ENCODE data around the gene SLC28A1. TPM values are rescaled to one million over a fixed set of nuclear protein-coding genes. Genes with fewer than 3 reads are reported as not detected.

Gene SLC28A1
- total RNA-seq, 1 experiment from 2014 or later = 0.13 TPM

DNA sequence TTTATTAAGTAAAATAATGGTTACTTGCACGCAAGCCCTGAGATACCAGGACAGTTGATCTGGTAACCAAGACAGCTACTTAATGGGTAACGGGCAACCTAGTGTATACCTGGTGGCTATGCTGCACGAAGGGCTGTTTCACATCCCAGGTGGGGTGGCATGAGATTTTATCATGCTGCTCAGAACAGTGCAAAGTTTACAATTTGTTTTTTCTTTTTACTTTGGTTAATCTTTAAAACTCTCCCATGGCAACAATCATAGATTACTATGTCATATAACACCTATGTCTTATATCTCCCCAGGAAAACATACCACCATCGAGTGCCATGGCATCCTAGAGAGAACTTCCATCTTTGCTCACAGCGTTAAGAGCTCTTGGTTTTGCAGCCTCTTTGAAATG lies 32.2 kb upstream of the SLC28A1 start:
- Histone ChIP-seq H2BK120ac (ENCODE audit: low read depth, low read length, poor library complexity, severe bottlenecking) (no peak overlapping the region), H4K5ac (ENCODE audit: insufficient read length, low read depth, low read length) (no peak overlapping the region), H3K4me2 (ENCODE audit: insufficient read depth, insufficient read length, low read length) (no peak overlapping the region), H2BK5ac (ENCODE audit: insufficient read length, low read length) (no peak overlapping the region), H3K56ac (ENCODE audit: insufficient read length, low read depth, low read length) (no peak overlapping the region), H3K18ac (ENCODE audit: insufficient read length, low read depth, low read length) (no peak overlapping the region), H3K23me2 (ENCODE audit: insufficient read length, low read depth, low read length, poor library complexity, severe bottlenecking) (no peaks in the 10 kb centered on the region), H2BK15ac (ENCODE audit: low read depth, low read length) (no peak overlapping the region), H3K9me3 (ENCODE audit: control insufficient read depth, low read depth, low read length) (no peaks in the 10 kb centered on the region), H4K20me1 (ENCODE audit: control insufficient read depth, insufficient read depth, insufficient read length) (no peaks in the 10 kb centered on the region), H3K4me1 (ENCODE audit: insufficient read depth, low read length) (no peaks in the 10 kb centered on the region), H3K14ac (ENCODE audit: insufficient read depth, low read length) (no peak overlapping the region), H2AFZ (ENCODE audit: low read length) (no peak overlapping the region), H2BK12ac (ENCODE audit: insufficient read length, low read depth, low read length) (no peak overlapping the region), H3K79me2 (ENCODE audit: insufficient read depth, low read length) (no peaks in the 10 kb centered on the region), H2AK5ac (ENCODE audit: insufficient read length, low read length) (no peak overlapping the region), H4K8ac (replicated peaks; ENCODE audit: insufficient read length, low read depth, low read length) (no peak overlapping the region), H3K27ac (ENCODE audit: insufficient read length, low read depth, low read length) (no peak overlapping the region), H3K79me1 (ENCODE audit: insufficient read depth, low read depth, low read length, poor library complexity, severe bottlenecking) (no peaks in the 10 kb centered on the region), H3K27me3 (ENCODE audit: insufficient read depth, low read length) (no peaks in the 10 kb centered on the region), H3K23ac (ENCODE audit: insufficient read length, low read depth, low read length) (no peak overlapping the region), H3K4ac (ENCODE audit: low read depth, low read length) (no peak overlapping the region), H2BK20ac (ENCODE audit: low read depth, low read length, poor library complexity, severe bottlenecking) (no peak overlapping the region), H3T11ph (ENCODE audit: low read length) (no peak overlapping the region), H4K91ac (ENCODE audit: insufficient read length, low read depth, low read length) (no peak overlapping the region), H3K9ac (ENCODE audit: extremely low read depth, insufficient read length, low read length) (no peak overlapping the region)
- Mint-ChIP-seq H3K4me3 (no peak overlapping the region), H3K27me3 (ENCODE audit: low read depth) (no peaks in the 10 kb centered on the region), H3K4me1 (no peaks in the 10 kb centered on the region), H3K27ac (no peak overlapping the region), H3K9me3 (peaks cover under 1 to 4% of the 10 kb centered on the region in 2 experiments; a peak in 4 of 5 replicates), H3K36me3 (ENCODE audit: insufficient read depth in 1 of 3, low read depth in 3 of 3) (peaks cover 2 to 16% (median 8%) of the 10 kb centered on the region in 3 experiments; a peak in 6 of 7 replicates)
- TF ChIP-seq, protein P1, sequence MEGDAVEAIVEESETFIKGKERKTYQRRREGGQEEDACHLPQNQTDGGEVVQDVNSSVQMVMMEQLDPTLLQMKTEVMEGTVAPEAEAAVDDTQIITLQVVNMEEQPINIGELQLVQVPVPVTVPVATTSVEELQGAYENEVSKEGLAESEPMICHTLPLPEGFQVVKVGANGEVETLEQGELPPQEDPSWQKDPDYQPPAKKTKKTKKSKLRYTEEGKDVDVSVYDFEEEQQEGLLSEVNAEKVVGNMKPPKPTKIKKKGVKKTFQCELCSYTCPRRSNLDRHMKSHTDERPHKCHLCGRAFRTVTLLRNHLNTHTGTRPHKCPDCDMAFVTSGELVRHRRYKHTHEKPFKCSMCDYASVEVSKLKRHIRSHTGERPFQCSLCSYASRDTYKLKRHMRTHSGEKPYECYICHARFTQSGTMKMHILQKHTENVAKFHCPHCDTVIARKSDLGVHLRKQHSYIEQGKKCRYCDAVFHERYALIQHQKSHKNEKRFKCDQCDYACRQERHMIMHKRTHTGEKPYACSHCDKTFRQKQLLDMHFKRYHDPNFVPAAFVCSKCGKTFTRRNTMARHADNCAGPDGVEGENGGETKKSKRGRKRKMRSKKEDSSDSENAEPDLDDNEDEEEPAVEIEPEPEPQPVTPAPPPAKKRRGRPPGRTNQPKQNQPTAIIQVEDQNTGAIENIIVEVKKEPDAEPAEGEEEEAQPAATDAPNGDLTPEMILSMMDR (conservative IDR thresholded peaks at IDR 0.05) = no peak
- WGBS (ENCODE audit: extremely low coverage, insufficient read length, low lambda C conversion rate) = no CpG with 5 or more reads among the region's 5 CpGs
- DNase-seq = no peak

Data from H9 (cell line).